GM23338 (cell line): ENCODE measurements around the gene LANCL3. TPM values are rescaled to one million over a fixed set of nuclear protein-coding genes. Genes with fewer than 3 reads are reported as not detected.

Experiments used
- ATAC-seq: fragments of 200-7000 bp; cut with Tn5 transposase; 3 replicates; pipeline ENCODE4 v1.9.1; 2020
- DNase-seq: peaks from one replicate; pipeline ENCODE4 v3.0.0-alpha.2; 2015; ENCODE audit warnings: low spot score
- H2AFZ ChIP-seq: fragments of 200-600 bp; sonication (generic); 2 replicates; pipeline ENCODE4 v1.8.0; 2016; ENCODE audit warnings: antibody characterized with exemption, mild to moderate bottlenecking, moderate library complexity
- H3F3A ChIP-seq: fragments of 200-600 bp; sonication (generic); replicated peaks from 2 replicates; pipeline ENCODE4 v1.8.0; 2017; ENCODE audit warnings: antibody characterized with exemption, mixed run types, low read depth
- H3K27ac ChIP-seq: fragments of 200-600 bp; sonication (generic); 2 replicates; pipeline ENCODE4 v1.6.1; 2016; ENCODE audit warnings: low read depth
- H3K27me3 ChIP-seq: fragments of 200-600 bp; sonication (generic); 2 replicates; pipeline ENCODE4 v1.8.0; 2016; ENCODE audit warnings: mild to moderate bottlenecking, mixed run types, moderate library complexity; ENCODE audit not compliant: insufficient read depth
- H3K36me3 ChIP-seq: fragments of 200-600 bp; sonication (generic); 2 replicates; pipeline ENCODE4 v1.8.0; 2016; ENCODE audit warnings: mild to moderate bottlenecking; ENCODE audit not compliant: insufficient read depth
- H3K4me1 ChIP-seq: fragments of 200-600 bp; sonication (generic); 2 replicates; pipeline ENCODE4 v1.8.0; 2016; ENCODE audit warnings: mild to moderate bottlenecking, moderate library complexity; ENCODE audit not compliant: insufficient read depth
- H3K4me2 ChIP-seq: fragments of 200-600 bp; sonication (generic); 2 replicates; pipeline ENCODE4 v1.7.1; 2017; ENCODE audit warnings: mixed run types
- H3K4me3 ChIP-seq: fragments of 200-600 bp; sonication (generic); 2 replicates; pipeline ENCODE4 v1.6.1; 2016; ENCODE audit warnings: mixed run types
- H3K79me2 ChIP-seq: fragments of 200-600 bp; sonication (generic); replicated peaks from 2 replicates; pipeline ENCODE4 v1.8.0; 2017; ENCODE audit warnings: mild to moderate bottlenecking; ENCODE audit not compliant: insufficient read depth
- H3K9me2 ChIP-seq: fragments of 200-600 bp; sonication (generic); 2 replicates; pipeline ENCODE4 v1.8.0; 2017; ENCODE audit not compliant: insufficient read depth
- H4K20me1 ChIP-seq: fragments of 200-600 bp; sonication (generic); replicated peaks from 2 replicates; pipeline ENCODE4 v1.8.0; 2017; ENCODE audit warnings: mild to moderate bottlenecking; ENCODE audit not compliant: insufficient read depth
- H3K27ac Mint-ChIP-seq: 2 replicates; pipeline ENCODE4 v1.8.0; 2020; ENCODE audit warnings: inconsistent platforms, mild to moderate bottlenecking, moderate library complexity, mixed read lengths
- H3K27me3 Mint-ChIP-seq: 3 replicates; pipeline ENCODE4 v1.8.0; 2022; ENCODE audit warnings: low read depth, mild to moderate bottlenecking, moderate library complexity, mixed read lengths, inconsistent platforms; ENCODE audit not compliant: insufficient read depth, poor library complexity
- H3K36me3 Mint-ChIP-seq: 3 replicates; pipeline ENCODE4 v1.8.0; 2021; ENCODE audit warnings: low read depth, mild to moderate bottlenecking, inconsistent platforms, moderate library complexity, mixed read lengths
- H3K4me1 Mint-ChIP-seq: 3 replicates; pipeline ENCODE4 v1.8.0; 2020; ENCODE audit warnings: mild to moderate bottlenecking, inconsistent platforms, mixed read lengths
- H3K4me3 Mint-ChIP-seq: 3 replicates; pipeline ENCODE4 v1.8.0; 2021; ENCODE audit warnings: moderate library complexity, mild to moderate bottlenecking, inconsistent platforms, mixed read lengths
- H3K9me3 Mint-ChIP-seq: 3 replicates; pipeline ENCODE4 v1.8.0; 2020; ENCODE audit warnings: moderate library complexity, mild to moderate bottlenecking, inconsistent platforms, mixed read lengths
- EZH2 ChIP-seq: fragments of 200-600 bp; sonication (generic); IDR thresholded peaks from one replicate; pipeline ENCODE4 v1.8.0; 2017; ENCODE audit warnings: antibody characterized with exemption, mild to moderate bottlenecking, low read depth; ENCODE audit not compliant: unreplicated experiment
- EZH2phosphoT487 ChIP-seq: fragments of 200-600 bp; sonication (generic); IDR thresholded peaks from one replicate; pipeline ENCODE4 v1.8.1; 2018; ENCODE audit warnings: antibody characterized with exemption; ENCODE audit not compliant: unreplicated experiment
- JUNB ChIP-seq: IDR thresholded peaks from one replicate; pipeline ENCODE4 v1.6.1; 2016; ENCODE audit warnings: antibody characterized with exemption; ENCODE audit not compliant: unreplicated experiment
- NANOG ChIP-seq: IDR thresholded peaks from 2 replicates; pipeline ENCODE4 v1.6.1; 2016; ENCODE audit warnings: antibody characterized with exemption, borderline replicate concordance
- POLR2AphosphoS5 ChIP-seq: IDR thresholded peaks from 2 replicates; pipeline ENCODE4 v1.6.1; 2016; ENCODE audit warnings: antibody characterized with exemption, low read depth
- STAT1 ChIP-seq: IDR thresholded peaks from one replicate; pipeline ENCODE4 v1.6.1; 2016; ENCODE audit warnings: antibody characterized with exemption; ENCODE audit not compliant: unreplicated experiment
- ZNF114 ChIP-seq: fragments of 250-450 bp; sonication (Bioruptor Pico); IDR thresholded peaks from 2 replicates; pipeline ENCODE4 v1.5.0; 2020; ENCODE audit warnings: mild to moderate bottlenecking, moderate library complexity
- ZNF331 ChIP-seq: fragments of 250-450 bp; sonication (Bioruptor Pico); IDR thresholded peaks from 2 replicates; pipeline ENCODE4 v1.5.0; 2020; ENCODE audit warnings: low read depth, mild to moderate bottlenecking, moderate library complexity
- polyA plus RNA-seq: library from polyadenylated mRNA; unstranded; fragments of >200 nt; fragmentation: Nextera tagmentation; extraction: Ambion mirVana; gene quantifications from 2 replicates; pipeline ENCODE4 v1.2.1, GENCODE V29; 2016
- total RNA-seq: library from RNA; depleted of rRNA; stranded (reverse); fragments of >200 nt; shearing (Covaris generic); gene quantifications from 2 replicates; pipeline ENCODE4 v1.2.3, GENCODE V29; 2014
- TF ChIP-seq, protein P1 (sequence below): fragments of 250-450 bp; sonication (Bioruptor Pico); IDR thresholded peaks from 2 replicates; pipeline ENCODE4 v1.5.0; 2020; ENCODE audit warnings: mild to moderate bottlenecking, moderate library complexity
- TF ChIP-seq, protein P2 (sequence below): IDR thresholded peaks from one replicate; pipeline ENCODE4 v1.6.1; 2018; ENCODE audit warnings: antibody characterized with exemption; ENCODE audit not compliant: unreplicated experiment
- TF ChIP-seq, protein P3 (sequence below): IDR thresholded peaks from 2 replicates; pipeline ENCODE4 v1.6.1; 2016; ENCODE audit warnings: antibody characterized with exemption

The LANCL3 gene
- total and polyA plus RNA-seq, 2 experiments from 2014 or later = 0.11 to 1.8 TPM

DNA sequence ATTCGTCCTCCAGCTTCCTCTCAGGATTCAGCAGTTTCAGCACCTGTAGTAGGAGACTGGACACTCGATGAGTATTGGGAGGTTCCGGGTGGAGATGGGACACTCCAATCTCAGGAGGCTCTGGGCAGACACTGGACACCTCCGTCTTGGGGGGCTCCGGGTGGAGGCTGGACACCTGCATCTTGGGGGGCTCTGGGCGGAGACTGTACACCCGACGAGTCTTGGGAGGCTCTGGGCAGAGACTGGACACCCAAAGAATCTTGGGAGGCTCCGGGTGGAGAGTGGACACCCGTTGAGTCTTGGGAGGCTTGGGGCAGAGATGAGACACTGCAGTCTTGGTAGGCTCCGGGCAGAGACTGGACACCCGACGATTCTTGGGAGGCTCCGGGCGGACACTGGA lies 28.7 kb upstream of the LANCL3 start (continued):
- TF ChIP-seq, protein P1, sequence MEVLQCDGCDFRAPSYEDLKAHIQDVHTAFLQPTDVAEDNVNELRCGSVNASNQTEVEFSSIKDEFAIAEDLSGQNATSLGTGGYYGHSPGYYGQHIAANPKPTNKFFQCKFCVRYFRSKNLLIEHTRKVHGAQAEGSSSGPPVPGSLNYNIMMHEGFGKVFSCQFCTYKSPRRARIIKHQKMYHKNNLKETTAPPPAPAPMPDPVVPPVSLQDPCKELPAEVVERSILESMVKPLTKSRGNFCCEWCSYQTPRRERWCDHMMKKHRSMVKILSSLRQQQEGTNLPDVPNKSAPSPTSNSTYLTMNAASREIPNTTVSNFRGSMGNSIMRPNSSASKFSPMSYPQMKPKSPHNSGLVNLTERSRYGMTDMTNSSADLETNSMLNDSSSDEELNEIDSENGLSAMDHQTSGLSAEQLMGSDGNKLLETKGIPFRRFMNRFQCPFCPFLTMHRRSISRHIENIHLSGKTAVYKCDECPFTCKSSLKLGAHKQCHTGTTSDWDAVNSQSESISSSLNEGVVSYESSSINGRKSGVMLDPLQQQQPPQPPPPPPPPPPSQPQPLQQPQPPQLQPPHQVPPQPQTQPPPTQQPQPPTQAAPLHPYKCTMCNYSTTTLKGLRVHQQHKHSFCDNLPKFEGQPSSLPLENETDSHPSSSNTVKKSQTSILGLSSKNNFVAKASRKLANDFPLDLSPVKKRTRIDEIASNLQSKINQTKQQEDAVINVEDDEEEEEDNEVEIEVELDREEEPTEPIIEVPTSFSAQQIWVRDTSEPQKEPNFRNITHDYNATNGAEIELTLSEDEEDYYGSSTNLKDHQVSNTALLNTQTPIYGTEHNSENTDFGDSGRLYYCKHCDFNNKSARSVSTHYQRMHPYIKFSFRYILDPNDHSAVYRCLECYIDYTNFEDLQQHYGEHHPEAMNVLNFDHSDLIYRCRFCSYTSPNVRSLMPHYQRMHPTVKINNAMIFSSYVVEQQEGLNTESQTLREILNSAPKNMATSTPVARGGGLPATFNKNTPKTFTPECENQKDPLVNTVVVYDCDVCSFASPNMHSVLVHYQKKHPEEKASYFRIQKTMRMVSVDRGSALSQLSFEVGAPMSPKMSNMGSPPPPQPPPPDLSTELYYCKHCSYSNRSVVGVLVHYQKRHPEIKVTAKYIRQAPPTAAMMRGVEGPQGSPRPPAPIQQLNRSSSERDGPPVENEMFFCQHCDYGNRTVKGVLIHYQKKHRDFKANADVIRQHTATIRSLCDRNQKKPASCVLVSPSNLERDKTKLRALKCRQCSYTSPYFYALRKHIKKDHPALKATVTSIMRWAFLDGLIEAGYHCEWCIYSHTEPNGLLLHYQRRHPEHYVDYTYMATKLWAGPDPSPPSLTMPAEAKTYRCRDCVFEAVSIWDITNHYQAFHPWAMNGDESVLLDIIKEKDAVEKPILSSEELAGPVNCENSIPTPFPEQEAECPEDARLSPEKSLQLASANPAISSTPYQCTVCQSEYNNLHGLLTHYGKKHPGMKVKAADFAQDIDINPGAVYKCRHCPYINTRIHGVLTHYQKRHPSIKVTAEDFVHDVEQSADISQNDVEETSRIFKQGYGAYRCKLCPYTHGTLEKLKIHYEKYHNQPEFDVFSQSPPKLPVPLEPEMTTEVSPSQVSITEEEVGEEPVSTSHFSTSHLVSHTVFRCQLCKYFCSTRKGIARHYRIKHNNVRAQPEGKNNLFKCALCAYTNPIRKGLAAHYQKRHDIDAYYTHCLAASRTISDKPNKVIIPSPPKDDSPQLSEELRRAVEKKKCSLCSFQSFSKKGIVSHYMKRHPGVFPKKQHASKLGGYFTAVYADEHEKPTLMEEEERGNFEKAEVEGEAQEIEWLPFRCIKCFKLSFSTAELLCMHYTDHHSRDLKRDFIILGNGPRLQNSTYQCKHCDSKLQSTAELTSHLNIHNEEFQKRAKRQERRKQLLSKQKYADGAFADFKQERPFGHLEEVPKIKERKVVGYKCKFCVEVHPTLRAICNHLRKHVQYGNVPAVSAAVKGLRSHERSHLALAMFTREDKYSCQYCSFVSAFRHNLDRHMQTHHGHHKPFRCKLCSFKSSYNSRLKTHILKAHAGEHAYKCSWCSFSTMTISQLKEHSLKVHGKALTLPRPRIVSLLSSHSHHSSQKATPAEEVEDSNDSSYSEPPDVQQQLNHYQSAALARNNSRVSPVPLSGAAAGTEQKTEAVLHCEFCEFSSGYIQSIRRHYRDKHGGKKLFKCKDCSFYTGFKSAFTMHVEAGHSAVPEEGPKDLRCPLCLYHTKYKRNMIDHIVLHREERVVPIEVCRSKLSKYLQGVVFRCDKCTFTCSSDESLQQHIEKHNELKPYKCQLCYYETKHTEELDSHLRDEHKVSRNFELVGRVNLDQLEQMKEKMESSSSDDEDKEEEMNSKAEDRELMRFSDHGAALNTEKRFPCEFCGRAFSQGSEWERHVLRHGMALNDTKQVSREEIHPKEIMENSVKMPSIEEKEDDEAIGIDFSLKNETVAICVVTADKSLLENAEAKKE = no peak
- TF ChIP-seq ZNF331 (CRISPR knock-in tag) = no peak
- TF ChIP-seq, protein P2, sequence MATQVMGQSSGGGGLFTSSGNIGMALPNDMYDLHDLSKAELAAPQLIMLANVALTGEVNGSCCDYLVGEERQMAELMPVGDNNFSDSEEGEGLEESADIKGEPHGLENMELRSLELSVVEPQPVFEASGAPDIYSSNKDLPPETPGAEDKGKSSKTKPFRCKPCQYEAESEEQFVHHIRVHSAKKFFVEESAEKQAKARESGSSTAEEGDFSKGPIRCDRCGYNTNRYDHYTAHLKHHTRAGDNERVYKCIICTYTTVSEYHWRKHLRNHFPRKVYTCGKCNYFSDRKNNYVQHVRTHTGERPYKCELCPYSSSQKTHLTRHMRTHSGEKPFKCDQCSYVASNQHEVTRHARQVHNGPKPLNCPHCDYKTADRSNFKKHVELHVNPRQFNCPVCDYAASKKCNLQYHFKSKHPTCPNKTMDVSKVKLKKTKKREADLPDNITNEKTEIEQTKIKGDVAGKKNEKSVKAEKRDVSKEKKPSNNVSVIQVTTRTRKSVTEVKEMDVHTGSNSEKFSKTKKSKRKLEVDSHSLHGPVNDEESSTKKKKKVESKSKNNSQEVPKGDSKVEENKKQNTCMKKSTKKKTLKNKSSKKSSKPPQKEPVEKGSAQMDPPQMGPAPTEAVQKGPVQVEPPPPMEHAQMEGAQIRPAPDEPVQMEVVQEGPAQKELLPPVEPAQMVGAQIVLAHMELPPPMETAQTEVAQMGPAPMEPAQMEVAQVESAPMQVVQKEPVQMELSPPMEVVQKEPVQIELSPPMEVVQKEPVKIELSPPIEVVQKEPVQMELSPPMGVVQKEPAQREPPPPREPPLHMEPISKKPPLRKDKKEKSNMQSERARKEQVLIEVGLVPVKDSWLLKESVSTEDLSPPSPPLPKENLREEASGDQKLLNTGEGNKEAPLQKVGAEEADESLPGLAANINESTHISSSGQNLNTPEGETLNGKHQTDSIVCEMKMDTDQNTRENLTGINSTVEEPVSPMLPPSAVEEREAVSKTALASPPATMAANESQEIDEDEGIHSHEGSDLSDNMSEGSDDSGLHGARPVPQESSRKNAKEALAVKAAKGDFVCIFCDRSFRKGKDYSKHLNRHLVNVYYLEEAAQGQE = no peak

DNA sequence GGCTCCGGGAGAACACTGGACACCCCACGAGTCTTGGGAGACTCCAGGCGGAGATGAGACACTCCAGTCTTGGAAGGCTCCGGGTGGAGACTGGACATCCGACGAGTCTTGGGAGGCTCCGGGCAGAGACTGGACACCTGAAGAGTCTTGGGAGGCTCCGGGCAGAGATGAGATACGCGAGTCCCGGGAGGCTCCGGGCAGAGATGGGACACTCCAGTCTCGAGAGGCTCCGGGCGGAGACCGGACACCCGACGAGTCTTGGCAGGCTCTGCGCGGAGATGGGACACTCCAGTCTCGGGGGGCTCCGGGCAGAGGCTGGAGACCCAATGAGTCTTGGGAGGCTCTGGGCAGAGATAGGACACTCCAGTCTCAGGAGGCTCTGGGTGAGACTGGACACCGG lies 28.1 kb upstream of the LANCL3 start:
- no peak overlapping the region for H2AFZ ChIP-seq
- no peaks in the 10 kb centered on the region for H3F3A ChIP-seq
- 0 out of 3 replicates have a peak, but pooled peaks cover 5% of the 10 kb centered on the region for H3K9me3 Mint-ChIP-seq
- H3K36me3 ChIP-seq = no peaks in the 10 kb centered on the region
- H3K4me3 ChIP-seq = no peak overlapping the region
- DNase-seq (no peak), ATAC-seq (no peak)
- H3K27me3 Mint-ChIP-seq = no peaks in the 10 kb centered on the region
- no peaks in the 10 kb centered on the region for H4K20me1 ChIP-seq
- no peak overlapping the region for H3K27ac Mint-ChIP-seq
- H3K4me1 Mint-ChIP-seq = no peaks in the 10 kb centered on the region
- H3K4me1 ChIP-seq = no peaks in the 10 kb centered on the region
- no peak overlapping the region for H3K27ac ChIP-seq
- no peaks in the 10 kb centered on the region for H3K9me2 ChIP-seq
- no peak overlapping the region for H3K4me3 Mint-ChIP-seq
- H3K36me3 Mint-ChIP-seq = no peaks in the 10 kb centered on the region
- no peak overlapping the region for H3K4me2 ChIP-seq
- no peaks in the 10 kb centered on the region for H3K27me3 ChIP-seq
- no peaks in the 10 kb centered on the region for H3K79me2 ChIP-seq
- TF ChIP-seq ZNF331 (CRISPR knock-in tag) (no peak), EZH2 (no peak), STAT1 (no peak), NANOG (no peak), ZNF114 (CRISPR knock-in tag) (no peak), EZH2phosphoT487 (no peak), POLR2AphosphoS5 (no peak), JUNB (no peak)
- TF ChIP-seq, protein P3, sequence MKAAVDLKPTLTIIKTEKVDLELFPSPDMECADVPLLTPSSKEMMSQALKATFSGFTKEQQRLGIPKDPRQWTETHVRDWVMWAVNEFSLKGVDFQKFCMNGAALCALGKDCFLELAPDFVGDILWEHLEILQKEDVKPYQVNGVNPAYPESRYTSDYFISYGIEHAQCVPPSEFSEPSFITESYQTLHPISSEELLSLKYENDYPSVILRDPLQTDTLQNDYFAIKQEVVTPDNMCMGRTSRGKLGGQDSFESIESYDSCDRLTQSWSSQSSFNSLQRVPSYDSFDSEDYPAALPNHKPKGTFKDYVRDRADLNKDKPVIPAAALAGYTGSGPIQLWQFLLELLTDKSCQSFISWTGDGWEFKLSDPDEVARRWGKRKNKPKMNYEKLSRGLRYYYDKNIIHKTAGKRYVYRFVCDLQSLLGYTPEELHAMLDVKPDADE = no peak
- TF ChIP-seq, protein P2 = no peak
